Measurements from ENCODE around the gene CTBP1. TPM values are rescaled to one million over a fixed set of nuclear protein-coding genes. Genes with fewer than 3 reads are reported as not detected.

The CTBP1 gene
- polyA plus RNA-seq, 4 donors: 106 to 172 (median 164) TPM

DNA sequence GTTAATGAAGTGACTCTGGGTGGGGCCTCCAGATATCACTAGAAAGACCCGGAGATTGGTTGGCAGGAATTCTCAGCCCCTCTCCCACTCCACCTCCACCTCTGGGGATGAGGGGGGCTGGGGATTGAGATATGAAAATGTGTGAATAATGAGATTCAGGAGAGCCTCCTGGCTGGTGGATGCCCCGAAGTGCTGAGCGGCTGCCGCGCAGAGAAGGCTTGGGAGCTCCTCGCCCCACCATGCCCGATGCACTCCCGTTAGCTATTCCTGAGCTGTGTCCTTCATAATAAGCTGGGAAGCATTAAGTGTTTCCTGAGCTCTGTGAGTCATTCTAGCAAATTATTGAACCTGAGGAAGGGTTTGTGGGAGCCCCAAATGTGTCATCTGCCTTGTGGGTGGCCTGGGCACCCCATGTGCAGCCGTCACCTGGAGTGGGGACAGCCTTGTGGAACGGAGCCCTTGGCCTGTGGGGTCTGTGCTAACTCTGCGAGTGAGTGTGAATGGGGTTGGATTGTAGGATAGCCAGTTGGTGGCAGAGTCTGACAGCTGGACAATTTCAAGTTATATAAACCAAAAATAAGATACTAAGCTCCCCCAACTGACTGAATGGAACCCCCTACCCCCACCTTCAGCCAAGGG, 36.3 kb upstream of the CTBP1 start:
- no peak for DNase-seq (ENCODE audit: low read depth in 4 of 4, low spot score in 2 of 4)

DNA sequence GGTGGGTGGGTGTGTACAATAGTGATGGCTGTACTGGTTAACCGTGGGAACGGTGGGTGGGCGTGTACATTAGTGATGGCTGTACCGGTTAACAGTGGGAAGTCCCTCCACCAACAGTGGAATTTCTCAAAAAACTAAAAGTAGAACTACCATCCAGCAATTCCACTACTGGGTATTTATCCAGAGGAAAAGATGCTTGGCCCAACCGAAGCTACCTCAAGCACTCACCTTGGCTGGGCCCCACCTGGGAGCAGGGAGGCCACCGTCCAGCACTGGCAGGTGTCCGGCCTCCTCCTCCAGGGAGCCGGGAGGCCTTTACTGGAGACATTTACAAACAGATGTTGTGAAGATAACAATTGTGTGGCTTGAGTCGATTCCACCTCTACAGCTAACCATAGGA, 34.8 kb upstream of the CTBP1 start:
- DNase-seq (ENCODE audit: low read depth in 4 of 4, low spot score in 2 of 4): no peak

DNA sequence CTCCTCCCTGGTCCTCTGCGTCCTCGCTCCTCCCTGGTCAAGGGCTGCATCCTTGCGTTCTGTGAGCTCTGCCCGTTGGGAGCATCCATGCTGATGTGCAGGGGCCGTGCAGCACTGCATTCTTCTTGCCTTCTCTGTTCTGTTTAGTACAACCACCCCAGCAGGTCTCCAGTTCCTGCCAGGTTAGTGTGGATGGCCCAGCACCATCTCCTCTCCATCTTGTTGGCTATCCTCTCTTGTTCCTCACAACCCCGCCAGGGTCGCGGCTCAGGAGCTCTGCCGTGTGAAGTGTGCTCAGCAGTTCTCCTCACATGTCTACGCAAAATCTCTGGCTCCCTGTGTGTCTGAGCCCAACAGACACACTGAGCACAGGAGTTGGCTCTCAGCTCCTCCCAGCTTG, 30.3 kb upstream of the CTBP1 start:
- DNase-seq (ENCODE audit: low read depth in 4 of 4, low spot score in 2 of 4): no peak

DNA sequence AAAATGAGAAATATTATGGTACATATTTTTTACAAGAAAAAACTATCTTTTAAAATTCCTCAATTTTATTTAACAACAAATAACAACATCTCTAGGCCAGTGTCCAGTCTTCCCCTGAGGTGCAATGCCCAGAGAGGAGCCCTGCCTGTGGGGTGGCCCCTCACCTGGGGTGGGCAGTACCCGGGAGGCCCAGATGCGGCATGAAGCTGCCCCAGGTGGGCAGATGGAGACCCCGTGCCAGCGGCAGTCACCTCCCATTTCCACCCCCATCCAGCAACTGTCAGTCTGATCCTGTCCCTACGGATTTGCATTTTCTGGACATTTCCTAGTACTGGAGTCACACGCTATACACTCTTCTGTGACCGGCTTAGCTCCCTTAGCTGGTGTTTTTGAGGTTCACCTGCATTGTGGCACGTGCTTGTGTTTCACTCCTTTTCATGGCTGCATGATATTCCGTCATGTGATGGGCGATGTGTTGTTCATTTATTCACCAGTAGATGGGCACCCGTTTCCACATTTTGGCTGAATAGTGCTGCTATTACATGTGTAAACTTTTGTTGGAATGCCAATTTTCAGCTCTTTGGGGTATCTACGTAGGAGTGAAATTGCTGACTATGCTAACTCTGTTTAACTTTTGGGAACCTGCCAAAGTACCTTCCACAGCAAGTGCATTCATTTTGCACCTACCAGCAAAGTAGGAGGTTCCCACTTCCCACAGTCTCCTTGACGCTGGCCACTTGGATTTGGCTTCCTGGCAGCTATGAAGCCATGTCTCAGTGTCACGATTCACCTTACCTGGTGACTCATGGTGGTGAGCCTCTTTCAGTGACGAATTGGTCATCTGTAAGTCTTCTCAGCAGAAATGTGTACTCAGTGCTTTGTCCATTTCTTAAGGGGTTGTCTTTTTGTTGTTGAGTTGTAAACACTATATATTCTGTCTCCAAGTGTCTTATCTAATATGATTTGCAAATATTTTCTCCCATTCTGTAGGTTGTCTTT, 29.0 kb upstream of the CTBP1 start:
- DNase-seq (ENCODE audit: low read depth in 4 of 4, low spot score in 2 of 4): no peak

DNA sequence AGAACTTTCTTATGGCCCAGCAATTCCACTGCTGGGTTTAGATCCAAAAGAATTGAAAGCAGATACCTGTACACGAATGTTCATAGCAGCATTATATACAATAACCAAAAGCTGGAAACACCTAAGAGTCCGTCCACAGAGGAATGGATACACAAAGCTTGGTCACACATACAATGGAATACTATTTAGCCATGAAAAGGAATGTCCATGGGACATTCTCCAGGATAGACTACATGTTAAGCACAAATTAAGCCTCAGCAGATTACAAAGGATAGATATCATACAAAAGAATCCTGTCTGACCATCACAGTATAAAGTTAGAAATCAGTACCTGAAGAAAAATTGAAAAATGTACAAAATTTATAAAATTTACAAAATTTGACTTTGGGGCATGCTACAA, 28.1 kb upstream of the CTBP1 start:
- no peak for DNase-seq (ENCODE audit: low read depth in 4 of 4, low spot score in 2 of 4)

DNA sequence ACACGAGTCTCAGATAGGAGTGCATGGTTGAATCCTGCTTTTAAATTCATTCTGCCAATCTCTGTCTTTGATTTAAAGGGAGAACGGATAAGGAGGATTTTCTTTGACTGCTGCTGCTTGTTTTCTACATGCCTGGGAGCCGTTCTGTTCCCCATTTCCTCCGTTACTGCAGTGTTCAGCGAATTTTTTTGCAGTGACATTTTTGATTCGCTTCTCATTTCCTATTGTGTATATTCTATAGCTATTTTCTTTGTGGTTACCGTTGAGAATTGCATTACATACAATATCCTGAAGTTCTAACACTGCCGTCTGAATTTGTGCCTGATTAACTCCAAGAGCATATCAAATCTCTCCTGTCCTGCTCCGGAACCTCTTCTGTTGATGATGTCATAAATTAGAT, 25.9 kb upstream of the CTBP1 start:
- no peak for DNase-seq (ENCODE audit: low read depth in 4 of 4, low spot score in 2 of 4)

DNA sequence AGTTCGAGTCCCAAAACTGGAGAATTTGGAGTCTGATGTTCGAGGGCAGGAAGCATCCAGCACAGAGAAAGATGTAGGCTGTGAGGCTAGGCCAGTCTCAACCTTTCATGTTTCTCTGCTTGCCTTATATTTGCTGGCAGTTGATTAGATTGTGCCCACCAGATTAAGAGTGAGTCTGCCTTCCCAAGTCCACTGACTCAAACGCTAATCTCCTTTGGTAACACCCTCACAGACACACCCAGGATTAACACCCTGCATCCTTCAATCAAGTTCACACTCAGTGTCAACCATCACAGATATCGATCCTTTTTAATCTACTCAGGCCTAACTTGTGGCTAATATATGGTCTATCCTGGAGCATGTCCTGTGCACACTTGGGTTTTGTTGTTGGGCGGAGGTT, 22.8 kb upstream of the CTBP1 start:
- no peak for DNase-seq (ENCODE audit: low read depth in 4 of 4, low spot score in 2 of 4)

DNA sequence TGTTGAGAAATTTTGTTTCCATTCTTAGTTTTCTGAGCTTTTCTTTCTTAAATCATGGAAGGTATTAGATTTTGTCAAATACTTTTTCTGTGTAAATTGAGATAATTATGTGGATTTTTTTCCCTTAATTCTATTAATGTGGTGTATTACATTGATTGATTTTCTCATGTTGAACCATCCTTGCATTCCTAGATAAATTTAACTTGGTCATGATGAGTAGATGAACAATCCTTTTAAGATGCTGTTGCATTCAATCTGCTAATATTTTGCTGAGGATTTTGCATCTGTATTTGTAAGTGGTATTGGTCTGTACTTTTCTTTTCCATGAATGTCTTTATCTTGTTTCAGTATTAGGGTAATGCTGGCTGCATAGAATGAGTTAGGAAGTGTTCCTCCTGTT, 20.3 kb upstream of the CTBP1 start:
- no peak for DNase-seq (ENCODE audit: low read depth in 4 of 4, low spot score in 2 of 4)

DNA sequence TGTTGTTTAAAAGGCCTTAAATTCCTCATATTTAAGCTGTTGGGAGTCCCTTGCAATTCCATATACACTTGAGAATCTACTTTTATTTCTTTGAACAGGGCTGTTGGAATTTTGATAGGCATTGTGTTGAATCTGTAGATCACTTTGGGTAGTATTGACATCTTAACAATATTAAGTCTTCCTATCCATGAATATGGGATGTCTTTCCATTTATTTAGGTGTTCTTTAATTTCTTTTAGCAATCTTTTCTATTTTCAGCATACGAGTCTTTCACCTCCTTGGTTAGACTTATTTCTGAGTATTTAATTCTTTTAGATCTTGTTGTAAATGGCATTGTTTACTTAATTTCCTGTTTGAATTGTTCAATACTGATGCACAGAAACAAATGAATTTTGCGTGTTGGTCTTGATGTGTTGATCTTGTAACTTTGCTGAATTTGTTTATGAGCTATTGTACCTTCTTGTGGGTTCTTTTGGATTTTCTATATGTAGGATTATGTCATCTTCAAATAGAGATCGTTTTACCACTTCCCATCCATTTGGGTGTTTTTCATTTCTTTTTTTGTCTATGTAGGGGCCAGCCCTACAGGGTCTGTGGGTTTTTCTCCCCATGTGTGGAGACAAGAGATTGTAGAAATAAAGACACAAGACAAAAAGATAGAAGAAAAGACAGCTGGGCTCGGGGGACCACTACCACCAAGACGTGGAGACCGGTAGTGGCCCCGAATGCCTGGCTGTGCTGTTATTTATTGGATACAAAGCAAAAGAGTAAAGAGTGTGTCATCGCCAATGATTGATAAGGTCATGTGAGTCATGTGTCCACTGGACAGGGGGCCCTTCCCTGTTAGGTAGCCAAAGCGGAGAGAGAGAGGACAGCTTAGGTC, 18.2 kb upstream of the CTBP1 start:
- no peak for DNase-seq (ENCODE audit: low read depth in 4 of 4, low spot score in 2 of 4)

DNA sequence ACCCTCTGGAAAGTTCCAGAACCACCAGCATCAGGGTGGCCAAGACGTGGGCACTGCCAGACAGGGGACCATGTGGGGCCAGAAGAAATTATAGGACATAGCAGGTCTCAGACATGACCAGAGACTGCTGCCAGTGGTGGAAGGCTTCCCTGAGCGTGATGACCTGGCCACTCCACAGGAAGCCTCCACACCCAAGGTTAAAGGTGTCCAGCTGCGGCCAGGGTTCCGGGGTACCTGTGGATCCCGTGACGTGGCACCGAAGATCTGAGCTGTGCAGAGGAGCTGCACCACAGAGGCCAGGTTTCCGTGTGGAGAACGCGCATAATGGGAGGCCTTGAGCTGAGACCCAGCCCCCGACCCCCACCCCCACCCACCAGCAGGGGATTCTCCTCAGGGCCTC, 16.4 kb upstream of the CTBP1 start:
- no peak for DNase-seq (ENCODE audit: low read depth in 4 of 4, low spot score in 2 of 4)

DNA sequence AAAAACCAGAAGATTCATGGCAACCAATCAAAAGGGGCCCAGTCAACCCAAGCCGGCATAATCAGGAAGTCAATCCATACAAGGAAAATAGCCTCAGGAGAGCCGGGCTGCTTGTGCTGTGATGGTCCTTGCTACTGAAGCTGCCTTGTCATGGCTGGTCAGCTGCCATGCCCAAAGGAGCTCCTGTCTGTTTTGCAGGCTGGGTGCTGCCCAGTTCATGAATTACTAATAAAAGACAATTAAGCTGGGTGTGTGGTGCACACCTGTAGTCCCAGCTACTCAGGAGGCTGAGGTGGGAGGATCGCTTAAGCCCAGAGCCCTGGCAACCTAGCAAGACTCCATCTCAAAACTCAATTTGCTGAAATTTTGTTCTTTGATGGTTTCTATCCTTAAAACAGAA, 16.0 kb upstream of the CTBP1 start:
- DNase-seq (ENCODE audit: low read depth in 4 of 4, low spot score in 2 of 4): no peak

DNA sequence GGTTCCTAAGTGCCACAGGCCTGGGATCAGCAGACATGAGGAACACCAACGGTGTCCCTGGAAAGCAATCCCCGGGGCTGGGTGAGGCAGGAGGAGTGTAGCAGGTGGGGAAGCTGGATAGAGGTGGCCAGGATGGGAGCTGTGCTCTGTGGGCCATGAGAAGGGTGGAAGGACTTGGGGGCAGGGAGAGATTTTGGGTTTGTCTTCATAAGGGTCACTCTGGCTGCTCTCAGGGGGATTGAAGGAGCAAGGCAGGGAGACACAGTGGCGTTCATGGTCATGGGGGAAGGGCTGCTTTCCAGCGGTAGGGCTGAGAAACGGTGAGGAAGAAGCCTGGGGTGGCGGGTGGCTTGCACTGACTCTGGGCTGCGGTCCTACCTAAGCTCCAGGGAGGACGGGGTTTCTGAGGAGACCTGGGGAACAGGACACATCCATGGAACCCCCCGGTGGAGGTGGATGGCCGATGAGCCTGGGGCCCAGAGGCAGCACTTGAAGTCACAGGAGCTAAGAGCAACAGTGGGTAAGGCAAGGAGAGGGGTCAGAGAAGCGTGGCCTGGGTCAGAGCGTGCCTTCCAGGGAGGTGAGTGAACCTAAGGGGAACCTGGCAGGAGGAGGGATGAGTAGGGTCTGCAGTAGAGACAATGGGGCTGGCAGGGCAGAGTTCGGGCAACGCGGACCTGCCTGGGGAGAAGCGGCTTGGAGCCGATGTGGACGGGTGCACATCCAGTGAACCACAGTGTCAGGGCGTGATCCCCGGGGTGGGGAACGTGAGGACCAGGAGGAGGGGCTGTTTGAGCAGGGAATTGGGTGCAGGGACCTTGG, 12.4 kb upstream of the CTBP1 start:
- no peak for DNase-seq (ENCODE audit: low read depth in 4 of 4, low spot score in 2 of 4)

DNA sequence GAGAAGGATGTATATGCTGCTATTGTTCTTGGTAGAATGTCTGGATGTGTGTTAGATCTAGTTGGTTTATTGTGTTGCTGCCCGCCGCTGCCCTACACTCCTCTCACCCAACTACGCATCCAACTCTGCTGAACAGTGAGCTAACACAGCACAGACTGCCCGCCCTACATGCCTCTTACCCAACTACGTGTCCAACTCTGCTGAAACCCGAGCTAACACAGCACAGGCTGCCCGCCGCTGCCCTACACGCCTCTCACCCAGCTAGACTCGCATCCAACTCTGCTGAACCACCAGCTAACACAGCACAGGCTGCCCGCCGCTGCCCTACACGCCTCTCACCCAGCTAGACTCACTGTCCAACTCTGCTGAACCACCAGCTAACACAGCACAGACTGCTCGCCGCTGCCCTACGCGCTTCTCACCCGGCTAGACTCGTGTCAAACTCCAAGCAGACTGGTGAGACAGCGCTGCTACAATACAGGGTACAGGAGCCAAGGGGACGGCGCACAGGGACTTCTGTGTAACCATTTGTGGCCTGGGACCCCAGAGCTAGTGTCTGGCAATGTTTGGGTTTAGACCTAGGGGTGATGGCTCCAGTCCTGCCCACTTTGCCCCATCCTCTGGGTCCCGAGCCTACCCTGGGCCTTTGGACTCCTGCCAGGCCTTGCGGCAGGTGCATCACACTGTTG, 11.6 kb upstream of the CTBP1 start:
- DNase-seq (ENCODE audit: low read depth in 4 of 4, low spot score in 2 of 4): no peak

DNA sequence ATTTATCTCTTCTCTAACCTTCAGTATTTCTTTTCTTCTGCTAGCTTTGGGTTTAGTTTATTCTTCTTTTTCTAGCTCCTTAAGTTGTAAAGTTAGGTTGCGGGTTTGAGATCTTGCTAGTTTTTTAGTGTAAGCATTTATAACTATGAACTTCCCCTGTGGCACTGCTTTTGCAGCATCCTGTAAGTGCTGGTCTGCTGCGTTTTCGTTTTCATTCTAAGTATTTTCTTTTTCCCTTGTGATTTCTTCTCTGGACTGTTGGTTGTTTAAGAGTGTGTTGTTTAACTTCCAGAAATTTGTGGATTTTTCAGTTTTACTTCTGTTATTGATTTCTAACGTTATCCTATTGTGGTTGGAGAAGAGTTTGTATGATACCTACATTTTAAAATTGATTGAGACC, 11.0 kb upstream of the CTBP1 start:
- no peak for DNase-seq (ENCODE audit: low read depth in 4 of 4, low spot score in 2 of 4)

DNA sequence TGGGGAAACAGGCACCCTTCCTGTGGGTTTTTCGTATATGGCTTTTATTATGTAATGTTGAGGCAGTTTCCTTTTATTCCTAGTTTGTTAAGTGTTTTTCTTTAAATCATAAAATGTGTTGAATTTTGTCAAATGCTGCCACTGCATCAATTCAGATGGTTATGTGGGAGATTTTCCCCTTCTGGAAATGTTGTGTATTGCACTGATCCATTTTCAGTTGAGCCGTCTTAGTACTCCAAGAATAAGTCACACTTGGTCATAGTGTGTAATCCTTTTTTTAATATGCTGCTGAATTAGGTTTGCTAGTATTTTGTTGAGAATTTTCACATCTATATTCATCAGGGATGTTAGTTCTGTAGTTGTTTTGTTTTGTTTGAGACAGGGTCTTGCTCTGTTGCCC, 9.5 kb upstream of the CTBP1 start:
- no peak for DNase-seq (ENCODE audit: low read depth in 4 of 4, low spot score in 2 of 4)

DNA sequence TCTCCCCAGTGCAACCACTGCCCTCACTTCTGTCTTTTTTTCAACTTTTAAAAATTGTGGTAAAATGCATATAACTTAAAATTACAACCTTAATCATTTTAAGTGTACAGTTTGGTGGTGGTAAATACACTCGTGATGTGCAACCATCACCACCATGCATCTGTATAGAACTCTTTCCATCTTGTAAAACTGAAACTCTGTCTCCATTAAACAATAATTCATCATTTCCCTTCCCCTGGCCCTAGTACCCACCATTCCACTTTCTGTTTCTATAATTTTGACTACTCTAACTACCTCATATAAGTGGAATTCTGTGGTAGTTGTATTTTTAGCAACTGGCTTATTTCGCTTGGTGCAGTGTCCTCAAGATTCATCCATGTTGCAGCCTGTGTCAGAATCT, 6.8 kb upstream of the CTBP1 start:
- no peak for DNase-seq (ENCODE audit: low read depth in 4 of 4, low spot score in 2 of 4)

DNA sequence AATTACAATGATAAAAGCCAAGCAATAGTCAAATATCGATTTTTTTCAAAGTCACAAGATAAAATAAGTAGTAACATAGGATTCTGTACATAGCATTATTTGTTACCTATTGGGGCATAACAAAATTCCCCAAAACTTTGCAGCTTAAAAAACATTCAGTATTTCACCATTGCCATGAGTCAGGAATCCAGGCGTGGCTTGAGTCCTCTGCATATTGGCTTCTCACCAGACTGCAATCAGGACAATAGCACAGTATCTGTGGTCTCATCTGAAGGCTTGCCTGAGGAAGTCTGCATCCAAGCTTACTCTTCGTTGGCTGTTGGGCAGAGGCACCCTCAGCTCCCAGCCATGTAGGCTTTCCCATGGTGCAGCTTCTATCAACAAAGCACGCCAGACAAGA, 6.2 kb upstream of the CTBP1 start:
- DNase-seq (ENCODE audit: low read depth in 4 of 4, low spot score in 2 of 4): no peak

DNA sequence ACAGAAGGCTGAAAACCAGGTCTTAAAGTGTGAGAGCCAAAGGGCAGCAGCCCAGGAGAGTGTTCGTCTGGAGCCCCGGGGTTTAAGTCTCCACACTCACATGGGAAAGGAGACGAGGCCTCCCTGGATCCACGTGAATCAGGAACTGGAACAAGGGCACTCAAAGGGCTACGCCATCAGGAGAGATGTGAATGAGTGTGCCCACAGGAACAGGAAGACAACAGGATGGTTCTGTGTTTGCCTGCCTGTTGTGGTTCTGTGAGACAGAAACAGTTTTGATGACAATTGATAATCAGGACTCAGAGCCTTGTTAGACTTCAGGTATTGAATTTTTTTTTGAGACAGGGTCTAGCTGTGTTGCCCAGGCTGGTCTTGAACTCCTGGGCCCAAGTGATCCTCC, 4.9 kb upstream of the CTBP1 start:
- DNase-seq (ENCODE audit: low read depth in 4 of 4, low spot score in 2 of 4): no peak

DNA sequence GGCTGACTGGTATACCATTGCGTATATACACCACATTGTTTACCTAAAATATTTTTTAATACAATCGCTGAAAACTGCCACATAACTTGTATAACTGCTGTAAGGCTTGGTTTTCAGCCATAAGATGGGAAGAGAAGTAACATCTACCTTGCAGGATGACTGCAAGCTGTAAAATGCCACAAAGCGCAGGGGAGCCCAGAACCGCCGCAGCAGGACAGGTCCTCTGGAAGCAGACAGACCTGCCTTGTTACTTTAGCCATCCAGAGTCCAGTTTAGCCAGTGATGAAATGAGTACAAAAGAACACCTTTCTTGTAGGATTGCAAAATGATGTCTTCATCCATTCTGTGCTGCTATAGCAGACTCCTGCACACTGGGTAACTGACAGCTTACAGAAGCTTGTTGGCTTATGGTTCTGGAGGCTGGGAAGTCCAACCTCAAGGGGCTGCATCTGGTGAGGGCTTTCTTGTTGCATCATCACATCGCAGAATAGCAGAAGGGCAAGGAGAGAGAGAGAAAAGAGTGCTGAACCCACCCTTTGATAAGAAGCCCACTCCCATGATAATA, 4.1 kb upstream of the CTBP1 start:
- no peak for DNase-seq (ENCODE audit: low read depth in 4 of 4, low spot score in 2 of 4)

DNA sequence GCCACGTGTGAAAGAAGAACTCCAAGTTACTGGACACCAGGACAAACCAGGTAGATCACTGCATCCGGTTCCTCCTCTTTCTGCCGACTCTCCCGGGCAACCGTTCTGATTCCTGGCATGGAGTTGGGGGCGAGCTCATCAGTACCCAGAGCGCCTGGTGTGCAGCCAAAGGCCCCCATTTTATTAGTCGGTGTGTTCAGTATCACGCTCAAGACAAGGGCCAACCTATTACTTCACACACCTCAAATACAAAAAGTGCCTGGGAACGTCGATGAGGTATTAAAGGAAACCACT, 2.8 kb upstream of the CTBP1 start:
- no peak for DNase-seq (ENCODE audit: low read depth in 4 of 4, low spot score in 2 of 4)
